WI38 (cell line): Measurements from ENCODE around the gene GP1BA.

Experiments used
- H3K4me3 ChIP-seq: 2 replicates; pipeline ENCODE4 v1.5.1; 2011; ENCODE audit warnings: low read depth, mild to moderate bottlenecking, control low read depth, low read length
- TF ChIP-seq, protein P1 (sequence below): IDR thresholded peaks from 2 replicates; pipeline ENCODE4 v1.5.1; 2012; ENCODE audit warnings: low read depth, mild to moderate bottlenecking, control low read depth, low read length

Gene GP1BA

DNA sequence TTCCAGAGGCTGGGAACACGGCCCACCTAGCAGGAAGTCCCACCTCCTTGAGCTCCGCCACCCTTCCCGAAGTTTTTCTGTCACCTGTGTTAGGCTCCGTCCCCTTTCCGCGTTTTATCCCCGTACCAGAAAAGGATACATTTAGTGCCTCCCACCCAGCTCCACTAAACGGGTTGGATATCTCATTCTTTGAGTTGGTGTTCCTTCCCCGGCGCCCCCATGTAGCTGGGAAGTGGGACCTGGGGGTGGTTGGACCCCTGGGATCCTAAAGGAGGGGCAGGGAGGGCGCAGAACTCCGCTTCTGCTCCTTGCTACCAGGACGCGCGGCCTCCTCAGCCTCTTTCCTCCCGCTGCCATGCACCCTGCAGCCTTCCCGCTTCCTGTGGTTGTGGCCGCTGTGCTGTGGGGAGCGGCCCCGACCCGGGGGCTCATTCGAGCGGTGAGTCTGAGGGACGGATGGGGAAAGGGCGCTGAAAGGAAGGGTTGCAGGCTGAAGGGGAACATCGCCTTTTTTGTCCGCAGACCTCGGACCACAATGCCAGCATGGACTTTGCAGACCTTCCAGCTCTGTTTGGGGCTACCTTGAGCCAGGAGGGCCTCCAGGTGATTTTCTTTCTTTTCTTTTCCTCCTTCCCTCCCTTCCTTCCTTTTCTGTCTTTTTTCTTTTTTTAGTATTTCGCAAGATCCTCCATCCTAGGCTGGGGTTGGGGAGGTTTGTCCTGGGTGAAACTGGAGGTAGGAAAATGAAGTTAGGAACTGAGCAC, 8.7 kb downstream of the GP1BA start:
- TF ChIP-seq, protein P1, sequence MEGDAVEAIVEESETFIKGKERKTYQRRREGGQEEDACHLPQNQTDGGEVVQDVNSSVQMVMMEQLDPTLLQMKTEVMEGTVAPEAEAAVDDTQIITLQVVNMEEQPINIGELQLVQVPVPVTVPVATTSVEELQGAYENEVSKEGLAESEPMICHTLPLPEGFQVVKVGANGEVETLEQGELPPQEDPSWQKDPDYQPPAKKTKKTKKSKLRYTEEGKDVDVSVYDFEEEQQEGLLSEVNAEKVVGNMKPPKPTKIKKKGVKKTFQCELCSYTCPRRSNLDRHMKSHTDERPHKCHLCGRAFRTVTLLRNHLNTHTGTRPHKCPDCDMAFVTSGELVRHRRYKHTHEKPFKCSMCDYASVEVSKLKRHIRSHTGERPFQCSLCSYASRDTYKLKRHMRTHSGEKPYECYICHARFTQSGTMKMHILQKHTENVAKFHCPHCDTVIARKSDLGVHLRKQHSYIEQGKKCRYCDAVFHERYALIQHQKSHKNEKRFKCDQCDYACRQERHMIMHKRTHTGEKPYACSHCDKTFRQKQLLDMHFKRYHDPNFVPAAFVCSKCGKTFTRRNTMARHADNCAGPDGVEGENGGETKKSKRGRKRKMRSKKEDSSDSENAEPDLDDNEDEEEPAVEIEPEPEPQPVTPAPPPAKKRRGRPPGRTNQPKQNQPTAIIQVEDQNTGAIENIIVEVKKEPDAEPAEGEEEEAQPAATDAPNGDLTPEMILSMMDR = no peak
- H3K4me3 ChIP-seq = peak overlapping the region; percentile 93

DNA sequence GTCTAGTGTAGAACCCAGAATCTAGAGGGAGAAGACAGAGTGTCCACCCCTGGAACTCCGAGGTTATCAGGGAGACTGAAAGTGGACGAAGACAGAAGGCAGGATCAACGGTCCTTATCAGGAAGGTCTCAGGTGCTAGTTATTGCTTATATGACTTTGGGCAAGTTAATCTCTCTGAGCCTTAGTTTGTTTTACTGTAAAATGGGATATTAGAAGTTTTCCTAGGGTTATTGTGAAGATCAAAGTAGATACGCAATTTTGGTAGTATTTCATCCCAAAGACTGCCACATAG, 9.2 kb downstream of the GP1BA start:
- H3K4me3 ChIP-seq = peak overlapping the region; percentile 93
- TF ChIP-seq, protein P1 = no peak

DNA sequence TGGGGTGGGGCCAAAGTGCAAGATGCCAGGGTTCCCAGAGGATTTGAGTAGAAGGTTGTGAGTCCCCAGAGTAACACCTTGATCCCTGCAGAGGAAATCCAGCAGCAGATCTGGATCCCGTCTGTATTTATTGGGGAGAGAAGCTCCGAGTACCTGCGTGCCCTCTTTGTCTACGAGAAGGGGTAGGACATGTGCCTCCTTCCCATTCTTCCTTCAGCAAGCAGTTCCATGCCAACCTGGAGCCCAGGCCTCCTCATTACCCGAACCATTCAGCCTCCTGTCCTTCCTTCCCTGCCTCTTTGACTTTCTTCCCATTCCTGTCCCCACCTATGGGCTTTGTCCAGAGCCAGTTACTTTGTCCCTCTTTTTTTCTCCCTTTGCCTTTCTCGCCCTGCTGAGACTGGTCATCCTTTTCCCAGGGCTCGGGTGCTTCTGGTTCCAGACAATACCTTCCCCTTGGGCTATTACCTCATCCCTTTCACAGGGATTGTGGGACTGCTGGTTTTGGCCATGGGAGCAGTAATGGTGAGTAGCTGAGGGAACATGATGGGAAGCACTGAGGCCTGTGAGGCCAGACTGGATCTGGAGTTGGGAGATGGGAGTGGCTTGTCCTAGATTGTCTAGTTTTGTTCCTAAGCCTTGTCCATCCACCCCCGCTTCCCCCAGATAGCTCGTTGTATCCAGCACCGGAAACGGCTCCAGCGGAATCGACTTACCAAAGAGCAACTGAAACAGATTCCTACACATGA, 10.9 kb downstream of the GP1BA start:
- H3K4me3 ChIP-seq = no peak overlapping the region
- TF ChIP-seq, protein P1 = no peak

DNA sequence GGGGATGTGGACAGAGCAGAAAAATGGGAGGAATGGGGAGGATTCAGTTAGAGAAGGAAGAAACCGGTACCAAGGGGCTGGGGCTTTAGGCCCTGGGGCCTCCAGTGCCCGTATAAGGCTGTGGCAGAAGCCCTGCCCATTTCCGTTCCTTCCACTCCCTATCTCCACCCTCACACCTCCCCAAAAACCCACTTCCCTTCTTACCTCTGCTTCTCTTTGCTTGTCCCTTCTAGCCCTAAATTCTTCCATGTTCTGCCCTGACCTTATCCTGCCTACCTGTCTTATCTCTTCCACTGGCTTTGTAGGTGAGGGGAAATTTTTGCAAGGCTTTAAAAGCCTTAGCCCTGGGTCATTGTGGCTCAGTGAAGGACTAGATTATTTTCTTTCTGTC, 12.1 kb downstream of the GP1BA start:
- TF ChIP-seq, protein P1 = no peak
- H3K4me3 ChIP-seq = no peak overlapping the region

DNA sequence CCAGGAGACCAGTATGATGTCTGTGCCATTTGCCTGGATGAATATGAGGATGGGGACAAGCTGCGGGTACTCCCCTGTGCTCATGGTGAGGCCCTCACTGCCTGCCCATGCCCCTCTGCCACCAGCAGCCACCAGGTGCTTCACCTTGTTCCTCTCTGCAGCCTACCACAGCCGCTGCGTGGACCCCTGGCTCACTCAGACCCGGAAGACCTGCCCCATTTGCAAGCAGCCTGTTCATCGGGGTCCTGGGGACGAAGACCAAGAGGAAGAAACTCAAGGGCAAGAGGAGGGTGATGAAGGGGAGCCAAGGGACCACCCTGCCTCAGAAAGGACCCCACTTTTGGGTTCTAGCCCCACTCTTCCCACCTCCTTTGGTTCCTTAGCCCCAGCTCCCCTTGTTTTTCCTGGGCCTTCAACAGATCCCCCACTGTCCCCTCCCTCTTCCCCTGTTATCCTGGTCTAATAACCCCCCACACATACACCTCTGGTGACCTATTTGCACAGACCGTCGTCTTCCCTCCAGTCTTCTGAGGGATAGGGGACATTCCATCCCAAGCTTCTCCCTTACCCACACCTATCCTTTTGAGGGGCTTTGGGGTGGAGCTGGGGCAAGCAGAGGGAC, 12.6 kb downstream of the GP1BA start:
- peak overlapping the region; percentile 93 for H3K4me3 ChIP-seq
- TF ChIP-seq, protein P1 = no peak

DNA sequence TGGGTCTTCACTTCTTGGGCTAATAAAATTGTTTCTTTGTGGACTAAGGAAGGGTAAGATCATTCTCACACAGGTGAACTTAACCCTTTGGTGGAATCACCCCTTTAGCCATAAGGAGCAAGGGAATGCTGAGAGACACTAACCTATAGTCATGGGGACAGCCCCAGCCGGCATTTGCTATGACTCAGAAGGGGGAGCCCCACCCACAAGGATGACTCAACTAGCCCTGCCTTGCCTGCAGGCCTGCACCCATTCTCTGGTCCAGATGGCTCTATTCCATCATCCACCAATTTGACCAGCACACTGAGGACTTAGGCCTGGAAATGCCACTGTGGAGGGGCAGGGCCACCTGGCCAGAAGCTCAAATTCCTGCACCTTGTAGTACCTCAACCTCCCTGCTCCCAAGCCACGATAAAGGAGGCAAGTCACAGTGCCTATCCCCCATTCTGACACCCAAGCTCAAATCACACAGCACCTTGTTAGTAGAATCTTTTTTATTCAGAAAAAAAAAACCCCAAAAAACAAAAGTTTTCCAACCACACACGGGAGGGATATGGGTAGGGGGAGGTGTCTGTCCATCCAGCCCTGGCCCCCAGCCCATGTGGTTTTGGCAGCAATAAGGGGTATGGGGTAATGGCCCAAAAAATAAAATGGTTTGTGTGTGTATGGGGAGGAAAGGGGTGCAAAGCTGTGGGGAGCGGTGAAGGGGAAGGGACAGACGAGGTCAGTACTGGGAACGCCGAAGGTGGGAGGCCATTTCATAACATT, 13.3 kb downstream of the GP1BA start:
- TF ChIP-seq, protein P1 = no peak
- H3K4me3 ChIP-seq = peak overlapping the region; percentile 93
